CD4-positive, alpha-beta T cell treated with Interleukin-6 for 4 hours (primary cell): ENCODE results near the gene CYP2D6.

Experiments
- DNase-seq: peaks from one replicate; pipeline ENCODE4 v3.0.0-alpha.2; 2020; ENCODE audit warnings: mixed read lengths

Gene CYP2D6

DNA sequence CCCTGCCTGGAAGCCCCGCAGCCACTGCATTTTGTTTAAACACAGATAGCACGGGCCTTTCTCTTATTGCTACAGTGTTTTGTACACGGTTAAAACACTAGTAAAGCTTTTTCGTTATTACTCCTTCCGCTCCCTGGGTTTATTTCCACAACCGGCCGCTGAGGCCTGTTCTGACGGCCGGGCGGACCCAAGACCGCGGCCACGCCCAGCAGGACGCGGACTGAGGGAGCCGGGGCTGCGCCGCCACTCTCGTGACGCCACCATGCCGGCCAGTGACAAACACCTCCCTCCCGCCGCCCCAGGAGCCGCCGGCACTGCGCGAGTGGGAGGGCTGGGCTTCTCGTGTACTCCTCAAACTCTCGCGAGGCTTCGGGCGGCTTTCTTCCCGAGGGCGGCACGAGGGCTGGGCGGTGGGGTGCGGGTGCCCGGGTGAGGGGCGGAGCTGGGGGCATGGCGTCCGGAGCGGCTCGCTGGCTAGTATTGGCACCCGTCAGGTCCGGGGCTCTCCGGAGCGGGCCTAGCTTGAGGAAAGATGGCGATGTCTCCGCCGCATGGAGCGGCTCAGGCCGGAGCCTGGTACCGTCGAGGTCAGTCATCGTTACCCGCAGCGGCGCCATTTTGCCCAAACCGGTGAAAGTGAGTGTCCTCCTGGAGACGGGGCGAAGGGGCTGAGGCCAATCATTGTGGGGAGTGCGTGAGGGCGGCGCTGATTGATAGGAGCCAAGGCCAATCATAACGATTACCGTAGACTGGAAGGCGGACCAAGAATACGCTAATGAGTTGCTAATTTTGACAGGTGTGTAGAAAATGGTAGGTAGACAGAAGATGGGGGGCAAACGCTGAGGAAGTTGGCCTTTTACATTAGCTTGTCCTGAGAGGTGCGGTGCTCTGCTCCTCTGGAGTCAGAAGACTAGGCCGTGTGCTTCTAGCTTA is 51.0 kb downstream of the CYP2D6 start, which contains the start of gene SMDT1:
SMDT1 (plus strand) TSS at position 382 of the 933 bp plus-strand sequence; CDS start at position 451, 69 bp downstream.
- DNase-seq = peak; percentile 99

DNA sequence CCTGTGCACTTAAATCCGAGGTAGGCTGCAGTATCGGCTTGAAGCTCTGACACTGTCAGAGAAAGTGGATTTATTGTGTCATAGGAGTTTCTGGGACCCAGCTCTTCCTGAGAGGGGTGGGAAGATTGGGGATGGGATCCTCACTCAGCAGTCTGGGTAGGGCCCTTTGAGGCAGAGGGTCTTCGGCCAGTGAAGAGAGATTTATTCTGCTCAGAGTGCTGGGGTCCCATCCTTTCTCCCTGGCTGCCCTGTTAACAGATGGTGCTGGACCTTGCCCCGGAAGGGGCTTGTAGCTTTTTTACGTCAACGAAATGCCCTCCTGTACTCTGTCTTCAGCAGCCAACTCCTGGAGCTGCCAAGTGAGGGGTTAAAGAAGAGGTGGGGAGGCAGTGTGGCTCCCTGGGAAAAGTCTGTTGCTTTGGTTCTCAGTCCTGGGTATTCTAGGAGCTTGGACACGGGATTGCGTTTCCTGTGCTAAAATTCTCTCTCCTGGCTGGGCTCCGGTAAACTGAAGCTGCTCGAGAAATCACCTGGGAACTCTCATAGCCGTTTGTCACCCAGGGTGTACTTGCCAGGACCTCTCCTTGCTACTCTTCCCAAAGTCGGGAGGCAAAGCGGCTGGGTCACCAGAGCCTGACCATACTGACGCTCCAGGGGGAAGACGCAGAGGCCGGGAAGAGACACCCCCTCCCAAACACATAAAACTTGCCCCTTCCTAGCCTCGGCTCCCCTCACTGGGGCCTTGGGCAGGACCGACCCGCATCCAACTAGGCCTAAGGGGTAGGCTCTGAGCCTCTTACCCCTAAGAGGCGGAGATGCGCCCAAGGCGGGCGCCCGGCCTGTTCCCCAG is 51.9 kb downstream of the CYP2D6 start:
- no peak for DNase-seq

GRCh38 chr22:42077486-42078125 is 53.0 kb downstream of the CYP2D6 start:
- no peak for DNase-seq

DNA sequence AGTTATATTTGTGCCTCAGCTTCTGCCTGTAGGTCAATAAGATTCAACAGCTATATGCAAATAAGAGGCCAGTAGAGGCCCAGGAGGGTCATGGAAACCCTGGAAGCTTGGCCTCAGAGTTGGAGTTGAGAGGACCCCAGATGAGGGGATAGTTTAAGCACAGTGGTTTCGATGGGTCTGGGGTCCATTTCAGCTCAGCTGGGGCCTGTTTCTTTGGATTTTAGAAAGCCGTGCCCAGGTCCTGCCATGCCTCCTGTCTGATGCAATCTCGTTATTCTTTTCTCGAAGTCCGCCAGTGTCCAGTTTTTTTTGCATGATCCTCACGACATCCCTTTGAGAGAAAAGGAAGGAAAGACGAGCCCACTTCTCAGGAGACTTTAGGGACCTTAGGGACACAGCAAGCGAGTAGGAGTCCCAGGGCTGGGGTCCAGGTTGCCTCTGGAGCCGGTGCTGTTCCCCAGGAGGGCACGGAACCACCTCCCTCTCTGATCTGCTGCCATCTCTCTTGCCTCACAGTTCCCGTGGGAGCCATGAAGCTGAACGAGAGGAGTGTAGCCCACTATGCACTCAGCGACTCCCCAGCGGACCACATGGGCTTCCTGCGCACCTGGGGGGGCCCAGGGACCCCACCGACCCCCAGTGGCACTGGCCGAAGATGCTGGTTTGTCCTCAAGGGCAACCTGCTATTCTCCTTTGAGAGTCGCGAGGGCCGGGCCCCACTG is 53.7 kb downstream of the CYP2D6 start:
- DNase-seq = no peak
